ENCODE data around the gene CHN1. TPM values are rescaled to one million over a fixed set of nuclear protein-coding genes. Genes with fewer than 3 reads are reported as not detected.

CHN1 gene
- polyA plus RNA-seq, 1 donor (not counting 4 experiments of a cell fraction or from before 2014, with no cell fraction given), result 2.3 TPM

- TF ChIP-seq EZH2 (IDR thresholded peaks at IDR 0.05; ENCODE audit: low read length), result no peak
- H3K4me2 ChIP-seq (ENCODE audit: control insufficient read depth, extremely low read depth, insufficient read depth, low read depth, low read length), result no peak overlapping the region
- no peaks in the 10 kb centered on the region for H3K9me3 ChIP-seq (ENCODE audit: control insufficient read depth, low read depth, low read length)
Measured at GRCh38 chr2:175039490-175039889, 34.3 kb upstream of the CHN1 start.

GRCh38 chr2:175039031-175039430, 33.9 kb upstream of the CHN1 start:
- no peak for DNase-seq (ENCODE audit: low read depth, low spot score)
- Histone ChIP-seq H3K4me1 (ENCODE audit: control insufficient read depth, extremely low read depth, insufficient read depth, low read length) (no peaks in the 10 kb centered on the region), H4K20me1 (ENCODE audit: control insufficient read depth, extremely low read depth, insufficient read depth, low read length) (no peaks in the 10 kb centered on the region), H3K4me2 (ENCODE audit: control insufficient read depth, extremely low read depth, insufficient read depth, low read depth, low read length) (no peak overlapping the region), H3K79me2 (ENCODE audit: control insufficient read depth, insufficient read depth, low read length) (no peaks in the 10 kb centered on the region), H3K27ac (ENCODE audit: control insufficient read depth, insufficient read depth, low read length) (no peak overlapping the region), H3K9ac (ENCODE audit: control insufficient read depth, extremely low read depth, insufficient read depth, low read length) (no peak overlapping the region), H3K36me3 (ENCODE audit: control insufficient read depth in 2 of 2, extremely low read depth in 1 of 2, insufficient read depth in 2 of 2, low read length in 2 of 2) (no peaks in the 10 kb centered on the region), H3K9me1 (ENCODE audit: control insufficient read depth, extremely low read depth, insufficient read depth, low read length) (no peaks in the 10 kb centered on the region), H3K9me3 (ENCODE audit: control insufficient read depth, low read depth, low read length) (no peaks in the 10 kb centered on the region), H2AFZ (ENCODE audit: control insufficient read depth, low read length) (no peak overlapping the region), H3K4me3 (ENCODE audit: control insufficient read depth in 2 of 3, extremely low read depth in 1 of 3, insufficient read depth in 2 of 3, low read depth in 1 of 3, low read length in 3 of 3) (no peak overlapping the region), H3K27me3 (ENCODE audit: control insufficient read depth, extremely low read depth, insufficient read depth, low read length) (no peaks in the 10 kb centered on the region)
- no peak for TF ChIP-seq CTCF (optimal IDR thresholded peaks at IDR 0.05 in 1 of 3, IDR thresholded peaks at IDR 0.05 in 1 of 3, conservative IDR thresholded peaks at IDR 0.05 in 1 of 3; ENCODE audit: extremely low read depth in 1 of 3, insufficient read depth in 2 of 3, low read length in 3 of 3)
- FAIRE-seq, result no peak
- dilution Hi-C loops (cut with MboI; ENCODE audit: extremely low pct_ligation_motif_present, low sequenced_read_pairs), result no loop called here

More at GRCh38 chr2:175039490-175039889, 34.3 kb upstream of the CHN1 start:
- dilution Hi-C loops (cut with MboI; ENCODE audit: extremely low pct_ligation_motif_present, low sequenced_read_pairs), result no loop called here
- no peaks in the 10 kb centered on the region for H3K4me1 ChIP-seq (ENCODE audit: control insufficient read depth, extremely low read depth, insufficient read depth, low read length)
- no peaks in the 10 kb centered on the region for H3K79me2 ChIP-seq (ENCODE audit: control insufficient read depth, insufficient read depth, low read length)
- no peak for FAIRE-seq
- no peaks in the 10 kb centered on the region for H3K9me1 ChIP-seq (ENCODE audit: control insufficient read depth, extremely low read depth, insufficient read depth, low read length)
- H3K36me3 ChIP-seq (ENCODE audit: control insufficient read depth in 2 of 2, extremely low read depth in 1 of 2, insufficient read depth in 2 of 2, low read length in 2 of 2), result no peaks in the 10 kb centered on the region
- no peak overlapping the region for H3K4me3 ChIP-seq (ENCODE audit: control insufficient read depth in 2 of 3, extremely low read depth in 1 of 3, insufficient read depth in 2 of 3, low read depth in 1 of 3, low read length in 3 of 3)
- DNase-seq (ENCODE audit: low read depth, low spot score), result no peak
- H2AFZ ChIP-seq (ENCODE audit: control insufficient read depth, low read length), result no peak overlapping the region
- H3K27ac ChIP-seq (ENCODE audit: control insufficient read depth, insufficient read depth, low read length), result no peak overlapping the region
- no peaks in the 10 kb centered on the region for H4K20me1 ChIP-seq (ENCODE audit: control insufficient read depth, extremely low read depth, insufficient read depth, low read length)
- no peaks in the 10 kb centered on the region for H3K27me3 ChIP-seq (ENCODE audit: control insufficient read depth, extremely low read depth, insufficient read depth, low read length)
- no peak overlapping the region for H3K9ac ChIP-seq (ENCODE audit: control insufficient read depth, extremely low read depth, insufficient read depth, low read length)

GRCh38 chr2:175037941-175038340, 32.8 kb upstream of the CHN1 start:
- Histone ChIP-seq H3K27me3 (ENCODE audit: control insufficient read depth, extremely low read depth, insufficient read depth, low read length) (no peaks in the 10 kb centered on the region), H3K9me3 (ENCODE audit: control insufficient read depth, low read depth, low read length) (no peaks in the 10 kb centered on the region), H3K9me1 (ENCODE audit: control insufficient read depth, extremely low read depth, insufficient read depth, low read length) (no peaks in the 10 kb centered on the region), H3K79me2 (ENCODE audit: control insufficient read depth, insufficient read depth, low read length) (no peaks in the 10 kb centered on the region), H3K36me3 (ENCODE audit: control insufficient read depth in 2 of 2, extremely low read depth in 1 of 2, insufficient read depth in 2 of 2, low read length in 2 of 2) (no peaks in the 10 kb centered on the region), H3K9ac (ENCODE audit: control insufficient read depth, extremely low read depth, insufficient read depth, low read length) (no peak overlapping the region), H3K27ac (ENCODE audit: control insufficient read depth, insufficient read depth, low read length) (no peak overlapping the region), H4K20me1 (ENCODE audit: control insufficient read depth, extremely low read depth, insufficient read depth, low read length) (no peaks in the 10 kb centered on the region), H3K4me3 (ENCODE audit: control insufficient read depth in 2 of 3, extremely low read depth in 1 of 3, insufficient read depth in 2 of 3, low read depth in 1 of 3, low read length in 3 of 3) (no peak overlapping the region), H2AFZ (ENCODE audit: control insufficient read depth, low read length) (no peak overlapping the region), H3K4me2 (ENCODE audit: control insufficient read depth, extremely low read depth, insufficient read depth, low read depth, low read length) (no peak overlapping the region), H3K4me1 (ENCODE audit: control insufficient read depth, extremely low read depth, insufficient read depth, low read length) (no peaks in the 10 kb centered on the region)
- no peak for FAIRE-seq
- dilution Hi-C loops (cut with MboI; ENCODE audit: extremely low pct_ligation_motif_present, low sequenced_read_pairs), result no loop called here
- TF ChIP-seq EZH2 (IDR thresholded peaks at IDR 0.05; ENCODE audit: low read length) (no peak), CTCF (optimal IDR thresholded peaks at IDR 0.05 in 1 of 3, IDR thresholded peaks at IDR 0.05 in 1 of 3, conservative IDR thresholded peaks at IDR 0.05 in 1 of 3; ENCODE audit: extremely low read depth in 1 of 3, insufficient read depth in 2 of 3, low read length in 3 of 3) (no peak)
- no peak for DNase-seq (ENCODE audit: low read depth, low spot score)
